Neural cell (in vitro differentiated cells): ENCODE results near the gene PTTG1IP. TPM values are rescaled to one million over a fixed set of nuclear protein-coding genes. Genes with fewer than 3 reads are reported as not detected.

Source experiments
- H2AFZ ChIP-seq: fragments of 200-600, 300-800 bp; sonication (generic), shearing (Covaris generic); 2 replicates; pipeline ENCODE4 v1.6.0; 2014; ENCODE audit warnings: low read depth, mild to moderate bottlenecking, antibody characterized with exemption, low read length, moderate library complexity
- H3F3A ChIP-seq: fragments of 200-600 bp; shearing (Covaris generic); 2 replicates; pipeline ENCODE4 v1.6.1; 2016; ENCODE audit warnings: mild to moderate bottlenecking, moderate library complexity, mixed read lengths, antibody characterized with exemption, low read length; ENCODE audit not compliant: insufficient read depth, poor library complexity, severe bottlenecking
- H3K27ac ChIP-seq: fragments of 200-600, 300-800 bp; sonication (generic), shearing (Covaris generic); 2 replicates; pipeline ENCODE4 v1.5.1; 2014; ENCODE audit warnings: mild to moderate bottlenecking, low read length, moderate library complexity
- H3K27me3 ChIP-seq: fragments of 300-800, 200-600 bp; sonication (generic), shearing (Covaris generic); 2 replicates; pipeline ENCODE4 v1.6.0; 2014; ENCODE audit warnings: mild to moderate bottlenecking, low read depth, low read length, moderate library complexity; ENCODE audit not compliant: insufficient read depth
- H3K36me3 ChIP-seq: fragments of 300-800, 200-600 bp; sonication (generic), shearing (Covaris generic); 2 replicates; pipeline ENCODE4 v1.5.1; 2014; ENCODE audit warnings: mild to moderate bottlenecking, antibody characterized with exemption, low read length, moderate library complexity; ENCODE audit not compliant: insufficient read depth
- H3K4me2 ChIP-seq: fragments of 300-800, 200-600 bp; sonication (generic), shearing (Covaris generic); 2 replicates; pipeline ENCODE4 v1.6.0; 2014; ENCODE audit warnings: mild to moderate bottlenecking, low read length
- H3K4me3 ChIP-seq: fragments of 300-800, 200-600 bp; sonication (generic), shearing (Covaris generic); 2 replicates; pipeline ENCODE4 v1.5.1; 2014; ENCODE audit warnings: mild to moderate bottlenecking, low read length, moderate library complexity
- H3K79me2 ChIP-seq: fragments of 200-600 bp; shearing (Covaris generic); replicated peaks from 2 replicates; pipeline ENCODE4 v1.6.0; 2014; ENCODE audit warnings: mild to moderate bottlenecking, low read length, moderate library complexity; ENCODE audit not compliant: insufficient read depth
- H3K9ac ChIP-seq: fragments of 300-800, 200-600 bp; sonication (generic), shearing (Covaris generic); 2 replicates; pipeline ENCODE4 v1.6.1; 2016; ENCODE audit warnings: mild to moderate bottlenecking, low read length, mixed read lengths
- H3K9me2 ChIP-seq: fragments of 200-600 bp; shearing (Covaris generic); 2 replicates; pipeline ENCODE4 v1.6.1; 2016; ENCODE audit warnings: mild to moderate bottlenecking, low read length, mixed read lengths; ENCODE audit not compliant: insufficient read depth
- H3K9me3 ChIP-seq: fragments of 200-600, 300-800 bp; sonication (generic), shearing (Covaris generic); 2 replicates; pipeline ENCODE4 v1.6.1; 2016; ENCODE audit warnings: mild to moderate bottlenecking, mixed run types, low read length, moderate library complexity, mixed read lengths
- H4K20me1 ChIP-seq: fragments of 200-600 bp; shearing (Covaris generic); 2 replicates; pipeline ENCODE4 v1.6.1; 2016; ENCODE audit warnings: mild to moderate bottlenecking, mixed run types; ENCODE audit not compliant: insufficient read depth
- CTCF ChIP-seq: fragments of 450-650 bp; IDR thresholded peaks from 2 replicates; pipeline ENCODE4 v1.5.1; 2014; ENCODE audit warnings: antibody characterized with exemption, mild to moderate bottlenecking, moderate library complexity; ENCODE audit not compliant: poor library complexity, severe bottlenecking
- EP300 ChIP-seq: fragments of 450-650 bp; conservative IDR thresholded peaks from 2 replicates; pipeline ENCODE4 v1.6.1; 2014; ENCODE audit warnings: antibody characterized with exemption, mild to moderate bottlenecking, moderate library complexity; ENCODE audit not compliant: poor library complexity, severe bottlenecking
- EZH2 ChIP-seq: fragments of 200-600, 300-800 bp; shearing (Covaris generic), sonication (generic); IDR thresholded peaks from 2 replicates; pipeline ENCODE4 v1.6.1; 2014; ENCODE audit warnings: antibody characterized with exemption, low read length, borderline replicate concordance, mild to moderate bottlenecking; ENCODE audit not compliant: insufficient read depth, poor library complexity, severe bottlenecking
- MXI1 ChIP-seq: fragments of 450-650 bp; conservative IDR thresholded peaks from 2 replicates; pipeline ENCODE4 v1.6.1; 2014; ENCODE audit warnings: antibody characterized with exemption, mild to moderate bottlenecking; ENCODE audit not compliant: poor library complexity, severe bottlenecking
- POLR2AphosphoS5 ChIP-seq: IDR thresholded peaks from 2 replicates; pipeline ENCODE4 v1.6.1; 2012
- RAD21 ChIP-seq: fragments of 450-650 bp; conservative IDR thresholded peaks from 2 replicates; pipeline ENCODE4 v1.6.1; 2014; ENCODE audit warnings: antibody characterized with exemption, mild to moderate bottlenecking, moderate library complexity
- REST ChIP-seq: IDR thresholded peaks from 2 replicates; pipeline ENCODE4 v1.6.1; 2012; ENCODE audit warnings: borderline replicate concordance
- SMC3 ChIP-seq: fragments of 450-650 bp; conservative IDR thresholded peaks from 2 replicates; pipeline ENCODE4 v1.6.1; 2014; ENCODE audit warnings: antibody characterized with exemption, mild to moderate bottlenecking, moderate library complexity; ENCODE audit not compliant: poor library complexity
- TAF1 ChIP-seq: IDR thresholded peaks from 2 replicates; pipeline ENCODE4 v1.6.1; 2012; ENCODE audit warnings: low read depth
- polyA plus RNA-seq: library from polyadenylated mRNA; depleted of rRNA; stranded (reverse); fragments of >200 nt; gene quantifications from 2 replicates; pipeline ENCODE4 v1.2.3, GENCODE V29; 2014

Gene PTTG1IP
- polyA plus RNA-seq, 1 donor from 2014 or later = 152 TPM

DNA sequence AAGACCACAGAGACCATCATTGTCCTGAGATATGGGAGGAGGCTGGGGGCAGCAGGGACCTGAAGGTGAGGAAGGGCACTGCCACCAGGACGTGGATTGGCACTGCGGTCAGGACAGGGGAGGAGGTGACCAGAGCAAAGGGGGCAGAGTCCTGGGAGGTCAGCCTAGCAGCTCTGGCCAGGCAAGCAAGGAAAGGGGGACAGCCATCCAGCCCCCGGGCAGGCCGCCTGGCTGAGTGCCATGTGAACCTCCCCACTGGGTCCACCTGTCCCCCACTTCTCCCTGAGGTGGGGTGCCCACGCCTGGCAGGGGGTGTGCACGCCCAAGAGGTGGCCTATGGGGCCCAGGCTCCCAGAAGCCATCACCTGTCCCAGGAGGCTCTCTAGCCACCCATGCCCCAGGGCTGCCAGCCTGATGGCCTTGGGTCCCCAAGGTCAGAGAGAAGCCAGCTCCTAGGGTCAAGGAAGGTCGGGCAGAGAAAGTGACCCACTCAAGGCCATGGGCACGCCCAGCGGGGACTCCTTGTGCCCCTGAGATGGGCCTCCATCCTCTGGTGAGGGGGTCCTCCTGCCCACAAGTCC is 17.6 kb upstream of the PTTG1IP start:
- no peaks in the 10 kb centered on the region for H4K20me1 ChIP-seq
- no peaks in the 10 kb centered on the region for H3K9me2 ChIP-seq
- no peak overlapping the region for H2AFZ ChIP-seq
- no peaks in the 10 kb centered on the region for H3K36me3 ChIP-seq
- H3K9ac ChIP-seq = no peak overlapping the region
- H3K79me2 ChIP-seq = no peaks in the 10 kb centered on the region
- H3K27ac ChIP-seq = no peak overlapping the region
- H3K4me2 ChIP-seq = no peak overlapping the region
- no peaks in the 10 kb centered on the region for H3K27me3 ChIP-seq
- TF ChIP-seq MXI1 = no peak
- TF ChIP-seq EZH2 = no peak
- H3K4me3 ChIP-seq = no peak overlapping the region
- H3F3A ChIP-seq = no peaks in the 10 kb centered on the region
- H3K9me3 ChIP-seq = no peaks in the 10 kb centered on the region

GRCh38 chr21:44890338-44890931 is 16.9 kb upstream of the PTTG1IP start:
- Histone ChIP-seq H3K36me3 (no peaks in the 10 kb centered on the region), H4K20me1 (no peaks in the 10 kb centered on the region), H3F3A (no peaks in the 10 kb centered on the region), H3K4me2 (no peak overlapping the region), H3K27me3 (no peaks in the 10 kb centered on the region), H3K9me3 (no peaks in the 10 kb centered on the region), H3K4me3 (no peak overlapping the region), H3K9ac (no peak overlapping the region), H3K79me2 (no peaks in the 10 kb centered on the region), H2AFZ (no peak overlapping the region), H3K27ac (no peak overlapping the region), H3K9me2 (no peaks in the 10 kb centered on the region)
- TF ChIP-seq POLR2AphosphoS5 = no peak
- no peak for TF ChIP-seq EP300
- TF ChIP-seq EZH2 = no peak
- TF ChIP-seq TAF1 = no peak
- no peak for TF ChIP-seq REST
- no peak for TF ChIP-seq RAD21

GRCh38 chr21:44889625-44890337 is 16.3 kb upstream of the PTTG1IP start:
- Histone ChIP-seq H3K36me3 (no peaks in the 10 kb centered on the region), H3F3A (no peaks in the 10 kb centered on the region), H4K20me1 (no peaks in the 10 kb centered on the region), H3K79me2 (no peaks in the 10 kb centered on the region), H3K4me2 (no peak overlapping the region), H2AFZ (no peak overlapping the region), H3K27ac (no peak overlapping the region), H3K4me3 (no peak overlapping the region), H3K27me3 (no peaks in the 10 kb centered on the region), H3K9me2 (no peaks in the 10 kb centered on the region), H3K9me3 (no peaks in the 10 kb centered on the region), H3K9ac (no peak overlapping the region)
- TF ChIP-seq SMC3 = no peak
- no peak for TF ChIP-seq POLR2AphosphoS5
- no peak for TF ChIP-seq MXI1
- no peak for TF ChIP-seq EP300
- no peak for TF ChIP-seq CTCF
- TF ChIP-seq EZH2 = no peak
- TF ChIP-seq REST = no peak
- no peak for TF ChIP-seq RAD21
